ENCODE results near the gene COPB2. TPM values are rescaled to one million over a fixed set of nuclear protein-coding genes. Genes with fewer than 3 reads are reported as not detected.

The COPB2 gene
- 67.3 TPM for polyA plus RNA-seq (2012; ENCODE audit: low read depth, missing spikeins)

- TF ChIP-seq POU2F2 (IDR thresholded peaks at IDR 0.05; ENCODE audit: low read depth, low read length) (0 out of 2 replicates have a peak, but pooled peaks have one; percentile 16), TAF1 (IDR thresholded peaks at IDR 0.05; ENCODE audit: low read depth, low read length) (peak; percentile 94; the same call in 1 of the 2 replicates), POLR2A (IDR thresholded peaks at IDR 0.05; ENCODE audit: low read depth, low read length) (peak; percentile 86), PAX5 (IDR thresholded peaks at IDR 0.05; ENCODE audit: insufficient read depth, low read length, severe bottlenecking) (no peak), POLR2AphosphoS5 (IDR thresholded peaks at IDR 0.05; ENCODE audit: low read depth, low read length) (peak; percentile 90), SPI1 (IDR thresholded peaks at IDR 0.05; ENCODE audit: low read depth, low read length) (no peak)
- FAIRE-seq: peak; percentile 97
- peak; percentile 75 for DNase-seq (ENCODE audit: insufficient read length, low spot score)
These were observed at the start of gene COPB2 for GRCh38 chr3:139389552-139390368. COPB2 (minus strand) TSS chr3:139389647; CDS start chr3:139389550, 97 bp downstream.

- no peak for FAIRE-seq
- no peak for TF ChIP-seq SPI1 (IDR thresholded peaks at IDR 0.05; ENCODE audit: low read depth, low read length)
- TF ChIP-seq POLR2AphosphoS5 (IDR thresholded peaks at IDR 0.05; ENCODE audit: low read depth, low read length): no peak
- no peak for TF ChIP-seq PAX5 (IDR thresholded peaks at IDR 0.05; ENCODE audit: insufficient read depth, low read length, severe bottlenecking)
- no peak for TF ChIP-seq TAF1 (IDR thresholded peaks at IDR 0.05; ENCODE audit: low read depth, low read length)
- TF ChIP-seq POU2F2 (IDR thresholded peaks at IDR 0.05; ENCODE audit: low read depth, low read length): no peak
- no peak for TF ChIP-seq POLR2A (IDR thresholded peaks at IDR 0.05; ENCODE audit: low read depth, low read length)
- no peak for DNase-seq (ENCODE audit: insufficient read length, low spot score)
These were observed 45.4 kb upstream of the COPB2 start for GRCh38 chr3:139434764-139435307.

GRCh38 chr3:139434228-139434627 lies 44.8 kb upstream of the COPB2 start:
- no peak for FAIRE-seq
- no peak for DNase-seq (ENCODE audit: insufficient read length, low spot score)
- no peak for TF ChIP-seq SPI1 (IDR thresholded peaks at IDR 0.05; ENCODE audit: low read depth, low read length)
- no peak for TF ChIP-seq POLR2AphosphoS5 (IDR thresholded peaks at IDR 0.05; ENCODE audit: low read depth, low read length)
- no peak for TF ChIP-seq POLR2A (IDR thresholded peaks at IDR 0.05; ENCODE audit: low read depth, low read length)
- TF ChIP-seq POU2F2 (IDR thresholded peaks at IDR 0.05; ENCODE audit: low read depth, low read length): no peak
- no peak for TF ChIP-seq TAF1 (IDR thresholded peaks at IDR 0.05; ENCODE audit: low read depth, low read length)
- no peak for TF ChIP-seq PAX5 (IDR thresholded peaks at IDR 0.05; ENCODE audit: insufficient read depth, low read length, severe bottlenecking)

- no peak for TF ChIP-seq TAF1 (IDR thresholded peaks at IDR 0.05; ENCODE audit: low read depth, low read length)
- TF ChIP-seq POLR2AphosphoS5 (IDR thresholded peaks at IDR 0.05; ENCODE audit: low read depth, low read length): no peak
- TF ChIP-seq SPI1 (IDR thresholded peaks at IDR 0.05; ENCODE audit: low read depth, low read length): no peak
- no peak for TF ChIP-seq PAX5 (IDR thresholded peaks at IDR 0.05; ENCODE audit: insufficient read depth, low read length, severe bottlenecking)
- FAIRE-seq: no peak
- DNase-seq (ENCODE audit: insufficient read length, low spot score): no peak
These were observed 43.6 kb upstream of the COPB2 start for GRCh38 chr3:139433089-139433488.

GRCh38 chr3:139430493-139430892 lies 41.0 kb upstream of the COPB2 start:
- no peak for FAIRE-seq
- DNase-seq (ENCODE audit: insufficient read length, low spot score): no peak
- TF ChIP-seq TAF1 (IDR thresholded peaks at IDR 0.05; ENCODE audit: low read depth, low read length): no peak
- peak; percentile 67 for TF ChIP-seq POU2F2 (IDR thresholded peaks at IDR 0.05; ENCODE audit: low read depth, low read length)

GRCh38 chr3:139427283-139428060 lies 38.0 kb upstream of the COPB2 start:
- DNase-seq (ENCODE audit: insufficient read length, low spot score) (peak; percentile 39), FAIRE-seq (peak; percentile 80)
- TF ChIP-seq POU2F2 (IDR thresholded peaks at IDR 0.05; ENCODE audit: low read depth, low read length) (0 out of 2 replicates have a peak, but pooled peaks have one; percentile 10), POLR2A (IDR thresholded peaks at IDR 0.05; ENCODE audit: low read depth, low read length) (no peak)

GRCh38 chr3:139425745-139426400 lies 36.4 kb upstream of the COPB2 start:
- TF ChIP-seq TAF1 (IDR thresholded peaks at IDR 0.05; ENCODE audit: low read depth, low read length): no peak
- no peak for TF ChIP-seq POLR2A (IDR thresholded peaks at IDR 0.05; ENCODE audit: low read depth, low read length)
- no peak for TF ChIP-seq PAX5 (IDR thresholded peaks at IDR 0.05; ENCODE audit: insufficient read depth, low read length, severe bottlenecking)
- TF ChIP-seq SPI1 (IDR thresholded peaks at IDR 0.05; ENCODE audit: low read depth, low read length): no peak
- TF ChIP-seq POU2F2 (IDR thresholded peaks at IDR 0.05; ENCODE audit: low read depth, low read length): no peak
- no peak for TF ChIP-seq POLR2AphosphoS5 (IDR thresholded peaks at IDR 0.05; ENCODE audit: low read depth, low read length)
- DNase-seq (ENCODE audit: insufficient read length, low spot score) (no peak), FAIRE-seq (no peak)

GRCh38 chr3:139423232-139423631 lies 33.8 kb upstream of the COPB2 start:
- TF ChIP-seq POU2F2 (IDR thresholded peaks at IDR 0.05; ENCODE audit: low read depth, low read length): no peak

GRCh38 chr3:139421460-139421859 lies 32.0 kb upstream of the COPB2 start:
- no peak for FAIRE-seq
- DNase-seq (ENCODE audit: insufficient read length, low spot score): no peak
- TF ChIP-seq TAF1 (IDR thresholded peaks at IDR 0.05; ENCODE audit: low read depth, low read length): no peak
- TF ChIP-seq SPI1 (IDR thresholded peaks at IDR 0.05; ENCODE audit: low read depth, low read length): no peak

More at GRCh38 chr3:139423232-139423631, 33.8 kb upstream of the COPB2 start:
- no peak for DNase-seq (ENCODE audit: insufficient read length, low spot score)
- no peak for FAIRE-seq
